Amniotic stem cell (primary cell): ENCODE data around the gene COPS3.

Experiments
- DNase-seq: peaks from one replicate; lab custom pipeline; 2025; lab: John Stamatoyannopoulos, UW

Gene COPS3

GRCh38 chr17:17241656-17242055 lies 39.4 kb downstream of the COPS3 start:
- DNase-seq, result no peak

DNA sequence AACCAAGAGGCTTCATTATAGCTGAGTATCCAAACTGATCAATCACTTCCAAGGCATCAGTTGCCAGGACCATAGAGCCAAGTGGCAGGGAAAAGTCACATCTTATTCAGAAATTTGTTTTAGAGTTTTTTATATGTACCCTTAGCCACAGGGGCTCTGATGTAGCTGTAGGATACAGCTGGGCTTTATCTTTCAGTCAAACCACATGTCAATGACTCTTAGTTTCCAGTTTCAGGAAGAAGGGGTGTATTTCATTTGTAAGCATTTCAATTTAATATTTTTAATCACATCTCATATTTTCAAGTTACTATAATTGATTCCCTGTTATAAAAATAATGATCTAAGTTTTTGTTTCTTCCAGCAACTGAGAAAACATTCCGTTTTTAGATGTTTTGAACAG lies 41.2 kb downstream of the COPS3 start:
- DNase-seq, result no peak

- peak; percentile 80 for DNase-seq
These were observed 43.8 kb downstream of the COPS3 start, which contains the start of gene FLCN for GRCh38 chr17:17237026-17237799. FLCN (minus strand) TSS chr17:17237168; CDS start chr17:17228137, 9,031 bp downstream.

GRCh38 chr17:17236295-17237025 lies 44.6 kb downstream of the COPS3 start:
- peak; percentile 8 for DNase-seq

DNA sequence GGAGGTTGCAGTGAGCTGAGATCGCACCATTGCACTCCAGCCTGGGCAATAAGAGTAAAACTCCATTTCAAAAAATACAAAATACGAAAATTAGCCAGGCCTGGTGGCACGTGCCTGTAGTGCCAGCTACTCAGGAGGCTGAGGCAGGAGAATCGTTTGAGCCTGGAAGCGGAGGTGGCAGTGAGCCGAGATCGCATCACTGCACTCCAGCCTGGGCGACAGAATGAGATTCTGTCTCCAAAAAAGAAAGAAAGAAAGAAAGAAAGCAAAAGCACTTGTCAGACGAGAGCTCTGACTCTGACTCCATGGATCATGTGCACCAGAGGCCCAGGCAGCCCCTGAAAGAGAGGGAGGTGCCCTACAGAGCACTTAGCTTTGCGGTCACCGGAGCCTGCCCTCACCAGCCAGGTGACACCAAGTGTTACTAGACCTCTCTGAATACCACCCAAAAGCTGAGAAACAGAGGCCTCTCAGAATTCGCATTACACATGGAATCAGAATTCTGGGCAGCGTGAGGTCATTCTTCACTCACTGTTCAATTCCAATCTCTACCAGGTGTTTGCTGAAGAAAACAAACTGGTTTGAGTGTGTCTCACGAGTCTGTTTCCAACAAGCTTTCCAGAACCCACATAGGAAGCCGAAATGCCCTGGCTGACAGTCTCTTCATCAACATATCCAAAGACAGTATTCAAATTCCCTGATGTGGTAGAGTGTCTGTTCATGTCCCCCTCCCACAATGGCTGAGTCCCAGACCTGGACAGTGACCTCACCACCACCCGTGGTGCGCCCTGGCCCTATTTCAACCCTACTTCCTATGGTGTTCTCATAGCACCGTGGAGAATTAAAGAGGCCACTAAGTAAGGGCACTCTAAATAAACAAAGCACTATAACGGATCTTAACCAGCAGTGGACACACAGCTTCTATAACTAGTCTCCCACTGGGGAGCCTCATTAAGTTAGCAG lies 45.6 kb downstream of the COPS3 start:
- DNase-seq, result no peak

- no peak for DNase-seq
These were observed 48.8 kb downstream of the COPS3 start for GRCh38 chr17:17232303-17232621.

DNA sequence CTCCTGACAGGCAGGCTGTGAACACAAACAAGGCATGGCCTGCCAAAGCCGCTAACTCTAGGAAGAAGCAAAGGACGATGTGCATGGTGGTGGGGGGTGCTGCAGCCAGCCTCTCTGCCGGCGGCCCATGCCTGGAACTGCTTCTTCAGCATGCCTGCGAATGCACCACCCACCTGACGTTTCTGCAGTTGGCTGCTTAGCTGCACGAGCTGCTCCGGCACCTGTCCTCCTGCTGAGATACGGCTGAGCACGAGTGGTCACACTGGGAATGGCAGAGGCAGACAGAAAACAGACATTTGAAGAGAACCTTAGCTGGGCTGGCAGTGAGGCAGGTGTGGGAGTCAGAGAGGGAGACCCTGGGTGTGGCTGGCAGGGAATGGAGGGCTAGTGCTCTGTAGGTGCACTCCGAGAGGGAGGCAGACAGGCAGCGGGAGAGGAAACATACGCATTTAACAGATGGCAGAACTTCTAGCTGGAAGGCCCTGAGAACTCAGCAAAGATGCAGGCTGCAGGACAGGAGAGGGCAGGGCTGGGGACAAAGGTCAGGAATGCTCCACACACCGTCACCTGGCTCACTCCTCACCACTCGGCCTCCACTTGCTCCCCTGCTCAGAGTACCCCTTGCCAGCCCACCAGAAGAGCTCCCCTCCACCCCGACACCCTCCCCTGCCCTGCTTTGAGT lies 49.3 kb downstream of the COPS3 start:
- DNase-seq, result no peak

DNA sequence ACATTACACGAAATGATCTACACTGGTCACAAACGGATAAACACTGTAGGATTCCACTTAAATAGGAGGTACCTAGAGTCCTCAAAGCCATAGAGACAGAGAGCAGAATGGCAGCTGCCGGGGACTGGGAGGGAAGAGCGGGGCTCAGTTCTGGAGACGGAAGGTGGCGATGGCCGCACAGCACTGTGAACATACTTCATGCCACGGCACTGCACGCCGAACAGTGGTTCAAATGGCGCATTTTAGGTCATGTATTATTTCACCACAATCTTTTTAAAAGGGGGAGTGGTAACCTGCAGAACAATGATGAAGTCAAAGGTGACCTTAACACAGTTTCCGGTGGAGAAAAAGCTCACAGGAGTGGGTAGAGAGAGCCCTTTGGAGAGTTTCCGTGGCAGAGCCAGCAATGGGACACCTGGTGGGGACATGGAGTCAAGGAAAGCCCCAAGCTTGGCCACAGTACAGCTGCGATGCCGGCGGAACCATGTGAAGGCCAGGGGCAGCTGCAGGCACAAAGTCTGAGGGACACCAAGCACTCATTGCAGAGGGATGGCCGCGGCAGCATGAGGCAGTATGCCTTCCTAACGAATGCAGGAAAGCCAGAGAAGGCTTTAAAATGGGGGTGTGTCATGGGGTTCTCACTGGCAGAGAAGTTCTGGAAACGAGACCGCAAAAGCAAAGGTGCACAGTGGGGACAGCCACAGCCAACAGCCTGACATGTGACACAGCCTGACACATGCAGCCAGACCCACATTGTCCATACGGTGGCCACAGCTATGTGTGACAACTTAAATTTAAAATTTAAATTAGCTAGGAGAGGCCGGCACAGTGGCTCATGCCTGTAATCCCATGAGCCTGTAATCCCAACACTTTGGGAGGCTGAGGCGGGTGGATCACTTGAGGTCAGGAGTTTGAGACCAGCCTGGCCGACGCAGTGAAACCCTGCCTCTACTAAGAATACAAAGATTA lies 51.3 kb downstream of the COPS3 start:
- no peak for DNase-seq

GRCh38 chr17:17228521-17229279 lies 52.3 kb downstream of the COPS3 start:
- no peak for DNase-seq

- no peak for DNase-seq
These were observed 53.2 kb downstream of the COPS3 start for GRCh38 chr17:17227608-17228520.

GRCh38 chr17:17226451-17227265 lies 54.4 kb downstream of the COPS3 start:
- no peak for DNase-seq

- no peak for DNase-seq
These were observed 55.1 kb downstream of the COPS3 start for GRCh38 chr17:17225901-17226300.

DNA sequence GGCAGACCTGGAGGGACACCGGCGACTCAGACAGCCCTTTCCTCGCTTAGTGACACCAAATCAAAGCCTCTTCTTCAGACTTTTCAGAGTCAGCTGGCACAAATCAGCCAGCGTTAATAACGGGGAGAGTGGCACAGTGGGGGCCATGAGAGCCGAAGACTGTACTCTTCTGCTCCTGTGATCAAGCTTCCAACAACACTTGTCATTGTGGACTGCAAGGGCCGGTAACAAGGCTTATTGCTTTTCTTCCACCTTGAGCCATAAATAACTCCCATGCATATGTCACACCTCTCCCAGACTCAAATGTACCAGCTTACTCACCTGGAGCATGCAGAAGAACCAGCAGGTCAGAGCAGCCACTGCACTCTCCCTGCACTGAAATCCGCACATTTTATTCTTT lies 56.9 kb downstream of the COPS3 start:
- DNase-seq, result no peak

- DNase-seq, result no peak
These were observed 57.3 kb downstream of the COPS3 start for GRCh38 chr17:17223736-17224135.

GRCh38 chr17:17221329-17221728 lies 59.7 kb downstream of the COPS3 start:
- no peak for DNase-seq

DNA sequence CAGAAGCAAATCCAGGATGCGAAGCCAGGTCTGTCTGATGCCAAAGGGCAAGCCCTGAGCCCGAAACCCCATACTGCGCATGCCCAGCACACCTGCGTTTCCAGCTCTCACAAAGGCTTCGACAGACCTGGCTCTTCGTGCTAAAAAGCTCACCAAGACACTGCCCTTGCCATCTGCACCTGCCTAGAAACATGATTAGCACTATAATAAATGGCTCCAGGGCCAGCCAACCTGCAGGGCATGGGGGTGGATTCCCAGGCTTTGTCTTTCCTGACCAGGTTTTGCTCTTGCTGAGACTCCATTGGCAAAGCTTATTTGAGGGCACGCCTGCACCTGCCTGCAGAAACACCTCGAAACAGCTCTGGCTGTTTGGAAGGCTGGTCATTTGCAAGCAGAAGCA lies 60.5 kb downstream of the COPS3 start:
- no peak for DNase-seq

GRCh38 chr17:17217995-17218394 lies 63.1 kb downstream of the COPS3 start:
- DNase-seq, result no peak

GRCh38 chr17:17216776-17217175 lies 64.3 kb downstream of the COPS3 start:
- no peak for DNase-seq
